AG10803 (cell line): ENCODE data around the gene GCDH.
A peak's percentile ranks its signal among the peaks of the same experiment; 100 is the strongest.

Experiments
- DNase-seq: peaks from one replicate; pipeline ENCODE4 v3.0.0; 2010; ENCODE audit warnings: low read depth
- H3K4me3 ChIP-seq: 2 replicates; pipeline ENCODE4 v1.5.1; 2011; ENCODE audit warnings: mild to moderate bottlenecking, low read length, control low read depth
- TF ChIP-seq, protein P1 (sequence below): conservative IDR thresholded peaks from 2 replicates; pipeline ENCODE4 v1.5.1; 2011; ENCODE audit warnings: mild to moderate bottlenecking, low read length, control low read depth, inconsistent platforms

GCDH gene

GRCh38 chr19:12946092-12946721 is 55.2 kb downstream of the GCDH start:
- H3K4me3 ChIP-seq: peak overlapping the region; percentile 88
- TF ChIP-seq, protein P1, sequence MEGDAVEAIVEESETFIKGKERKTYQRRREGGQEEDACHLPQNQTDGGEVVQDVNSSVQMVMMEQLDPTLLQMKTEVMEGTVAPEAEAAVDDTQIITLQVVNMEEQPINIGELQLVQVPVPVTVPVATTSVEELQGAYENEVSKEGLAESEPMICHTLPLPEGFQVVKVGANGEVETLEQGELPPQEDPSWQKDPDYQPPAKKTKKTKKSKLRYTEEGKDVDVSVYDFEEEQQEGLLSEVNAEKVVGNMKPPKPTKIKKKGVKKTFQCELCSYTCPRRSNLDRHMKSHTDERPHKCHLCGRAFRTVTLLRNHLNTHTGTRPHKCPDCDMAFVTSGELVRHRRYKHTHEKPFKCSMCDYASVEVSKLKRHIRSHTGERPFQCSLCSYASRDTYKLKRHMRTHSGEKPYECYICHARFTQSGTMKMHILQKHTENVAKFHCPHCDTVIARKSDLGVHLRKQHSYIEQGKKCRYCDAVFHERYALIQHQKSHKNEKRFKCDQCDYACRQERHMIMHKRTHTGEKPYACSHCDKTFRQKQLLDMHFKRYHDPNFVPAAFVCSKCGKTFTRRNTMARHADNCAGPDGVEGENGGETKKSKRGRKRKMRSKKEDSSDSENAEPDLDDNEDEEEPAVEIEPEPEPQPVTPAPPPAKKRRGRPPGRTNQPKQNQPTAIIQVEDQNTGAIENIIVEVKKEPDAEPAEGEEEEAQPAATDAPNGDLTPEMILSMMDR: no peak
- DNase-seq: peak; percentile 80

DNA sequence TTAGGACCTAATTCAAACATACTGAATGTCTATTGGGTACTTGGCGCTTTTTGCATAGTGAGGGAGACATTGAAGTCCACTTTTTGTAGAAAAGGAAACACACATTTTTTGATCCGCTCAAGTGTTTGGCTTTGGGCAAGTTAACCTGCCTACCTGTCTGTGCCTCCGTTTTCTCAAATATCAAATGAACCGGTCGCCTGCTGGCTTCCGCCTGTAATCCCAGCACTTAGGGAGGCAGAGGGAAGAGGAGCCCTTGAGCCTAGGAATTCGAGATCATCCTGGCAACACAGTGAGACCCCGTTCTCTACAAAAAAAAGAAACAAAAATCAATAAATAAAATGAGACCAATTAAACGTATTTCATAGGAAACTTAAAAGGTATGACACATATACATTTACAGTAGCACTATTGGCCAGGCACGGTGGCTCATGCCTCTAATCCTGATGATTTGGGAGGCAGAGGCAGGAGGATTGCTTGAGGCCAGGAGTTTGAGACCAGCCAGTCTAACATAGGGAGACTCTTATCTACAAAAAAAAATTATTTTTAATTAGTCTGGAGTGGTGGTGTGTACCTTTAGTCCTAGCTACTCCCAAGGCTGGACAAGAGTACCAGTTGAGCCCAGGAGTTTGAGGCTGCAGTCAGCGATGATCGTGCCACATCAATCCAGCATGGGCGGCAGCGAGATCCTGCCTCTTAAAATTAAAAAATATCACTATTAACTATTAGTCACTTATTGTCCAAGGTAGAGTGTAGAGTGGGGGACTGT is 56.0 kb downstream of the GCDH start:
- no peak for DNase-seq
- TF ChIP-seq, protein P1: no peak
- peak overlapping the region; percentile 88 for H3K4me3 ChIP-seq

DNA sequence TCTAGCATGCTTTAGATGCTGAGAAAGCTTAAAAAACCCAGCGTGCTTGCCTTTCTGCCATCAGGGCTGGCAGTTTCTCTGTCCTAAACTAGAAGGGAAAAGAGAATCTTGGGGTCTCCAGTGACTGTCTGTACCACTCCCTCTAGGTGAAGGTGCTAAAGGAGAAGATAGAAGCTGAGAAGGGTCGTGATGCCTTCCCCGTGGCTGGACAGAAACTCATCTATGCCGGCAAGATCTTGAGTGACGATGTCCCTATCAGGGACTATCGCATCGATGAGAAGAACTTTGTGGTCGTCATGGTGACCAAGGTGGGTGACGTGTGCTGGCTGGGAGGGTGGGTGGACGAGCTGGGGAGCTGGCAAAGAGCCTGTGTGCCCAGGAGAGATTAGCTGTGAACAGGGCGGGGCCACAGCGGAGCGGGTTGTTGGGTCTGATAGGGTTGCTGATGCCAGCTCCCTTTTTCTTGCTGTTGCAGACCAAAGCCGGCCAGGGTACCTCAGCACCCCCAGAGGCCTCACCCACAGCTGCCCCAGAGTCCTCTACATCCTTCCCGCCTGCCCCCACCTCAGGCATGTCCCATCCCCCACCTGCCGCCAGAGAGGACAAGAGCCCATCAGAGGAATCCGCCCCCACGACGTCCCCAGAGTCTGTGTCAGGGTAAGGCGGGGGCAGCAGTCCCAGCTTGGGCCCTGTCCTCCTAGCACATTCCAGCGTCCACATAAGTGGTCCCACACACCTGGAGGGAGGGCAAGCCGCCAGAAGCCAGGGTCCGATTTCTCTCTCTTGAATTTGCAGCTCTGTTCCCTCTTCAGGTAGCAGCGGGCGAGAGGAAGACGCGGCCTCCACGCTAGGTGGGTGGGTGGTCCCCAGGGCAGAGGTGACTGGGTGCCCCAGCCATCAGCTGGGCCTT is 57.0 kb downstream of the GCDH start:
- no peak overlapping the region for H3K4me3 ChIP-seq
- DNase-seq: no peak
- TF ChIP-seq, protein P1: no peak

- H3K4me3 ChIP-seq: no peak overlapping the region
- no peak for DNase-seq
- TF ChIP-seq, protein P1: no peak
Observed at GRCh38 chr19:12948612-12949362, 57.8 kb downstream of the GCDH start.
